Omental fat pad (tissue), 4 donors: ENCODE measurements around the gene PLCL2. TPM values are rescaled to one million over a fixed set of nuclear protein-coding genes. Genes with fewer than 3 reads are reported as not detected.

Source experiments
- ATAC-seq: fragments of 150-250 bp; one replicate; pipeline ENCODE4 v1.9.1; 2016; ENCODE audit warnings: mild to moderate bottlenecking, moderate library complexity; ENCODE audit not compliant: low FRiP score
- DNase-seq: peaks from one replicate; pipeline ENCODE4 v3.0.0-alpha.2; 2019; ENCODE audit warnings: low spot score
- CTCF ChIP-seq, 3 donors: fragments of 450-650 bp; IDR thresholded peaks; one replicate each; pipeline ENCODE4 v1.5.1; 2016 to 2017; ENCODE audit warnings: antibody characterized with exemption in 3 of 3, mild to moderate bottlenecking in 3 of 3, moderate library complexity in 2 of 3
- total RNA-seq, 4 donors: library from RNA; depleted of rRNA; stranded (reverse); fragments of >200 nt; gene quantifications; one replicate each; pipeline ENCODE4 v1.1.0, GENCODE V29; 2016

Gene PLCL2
- total RNA-seq, 4 donors from 2014 or later: 10.8 to 28.5 (median 16.3) TPM

- no peak for TF ChIP-seq CTCF (IDR thresholded peaks at IDR 0.05)
- no peak for DNase-seq
- no peak for ATAC-seq
Observed at GRCh38 chr3:17078926-17079465, 194.2 kb downstream of the PLCL2 start.

- no peak for DNase-seq
- TF ChIP-seq CTCF (IDR thresholded peaks at IDR 0.05): no peak
- no peak for ATAC-seq
Observed at GRCh38 chr3:17079933-17080332, 195.2 kb downstream of the PLCL2 start.

GRCh38 chr3:17081520-17081919 lies 196.8 kb downstream of the PLCL2 start:
- no peak for DNase-seq
- ATAC-seq: no peak
- TF ChIP-seq CTCF (IDR thresholded peaks at IDR 0.05): no peak

GRCh38 chr3:17087509-17087908 lies 202.8 kb downstream of the PLCL2 start:
- TF ChIP-seq CTCF (IDR thresholded peaks at IDR 0.05): no peak
- ATAC-seq: no peak
- DNase-seq: no peak

GRCh38 chr3:17088017-17088416 lies 203.3 kb downstream of the PLCL2 start:
- DNase-seq (no peak), ATAC-seq (no peak)
- no peak for TF ChIP-seq CTCF (IDR thresholded peaks at IDR 0.05)

- no peak for ATAC-seq
- TF ChIP-seq CTCF (IDR thresholded peaks at IDR 0.05): no peak
- DNase-seq: no peak
Observed at GRCh38 chr3:17088602-17089313, 204.0 kb downstream of the PLCL2 start.

- ATAC-seq (no peak), DNase-seq (no peak)
- no peak for TF ChIP-seq CTCF (IDR thresholded peaks at IDR 0.05)
Observed at GRCh38 chr3:17089314-17089700, 204.6 kb downstream of the PLCL2 start.
